ENCODE data around the gene NPTN. TPM values are rescaled to one million over a fixed set of nuclear protein-coding genes. Genes with fewer than 3 reads are reported as not detected.
"Not testable (repeated sequence)": the region's sequence is repeated elsewhere in the genome, so short reads cannot be mapped to it uniquely, and the experiment has no call there.

NPTN gene
- total RNA-seq, 4 donors from 2014 or later = 132 to 171 (median 147) TPM

GRCh38 chr15:73648014-73648295 lies 14.8 kb upstream of the NPTN start:
- DNase-seq (ENCODE audit: low spot score in 2 of 2) = no peak
- Histone ChIP-seq H3K27ac (peak overlapping the region; percentile 18), H3K9me3 (no peaks in the 10 kb centered on the region), H3K27me3 (no peaks in the 10 kb centered on the region), H3K4me3 (no peak overlapping the region), H3K4me1 (peaks cover 11% of the 10 kb centered on the region), H3K36me3 (no peaks in the 10 kb centered on the region)
- no peak for TF ChIP-seq CTCF (IDR thresholded peaks at IDR 0.05)
- TF ChIP-seq POLR2A (IDR thresholded peaks at IDR 0.05) = no peak
- no peak for TF ChIP-seq EP300 (IDR thresholded peaks at IDR 0.05)
- TF ChIP-seq POLR2AphosphoS5 (IDR thresholded peaks at IDR 0.05) = no peak
- WGBS = 52% methylated on average over 2 of the region's 2 CpGs

- Histone ChIP-seq H3K27me3 (no peaks in the 10 kb centered on the region), H3K9me3 (no peaks in the 10 kb centered on the region), H3K27ac (peak overlapping the region; percentile 18), H3K4me1 (peaks cover 11% of the 10 kb centered on the region), H3K36me3 (no peaks in the 10 kb centered on the region), H3K4me3 (no peak overlapping the region)
- 52% methylated on average over 6 of the region's 6 CpGs for WGBS
- no peak for DNase-seq (ENCODE audit: low spot score in 2 of 2)
- TF ChIP-seq CTCF (IDR thresholded peaks at IDR 0.05) = no peak
- no peak for TF ChIP-seq POLR2AphosphoS5 (IDR thresholded peaks at IDR 0.05)
- no peak for TF ChIP-seq POLR2A (IDR thresholded peaks at IDR 0.05)
- no peak for TF ChIP-seq EP300 (IDR thresholded peaks at IDR 0.05)
Measured at GRCh38 chr15:73647259-73648013, 14.2 kb upstream of the NPTN start.

- H3K4me3 ChIP-seq; H3K27ac ChIP-seq; H3K27me3 ChIP-seq; H3K9me3 ChIP-seq; H3K36me3 ChIP-seq; DNase-seq (ENCODE audit: low spot score in 2 of 2): not testable (repeated sequence)
- 33% methylated on average over 5 of the region's 5 CpGs for WGBS
- H3K4me1 ChIP-seq = peaks cover 13% of the 10 kb centered on the region
Measured at GRCh38 chr15:73639464-73639863, 6.3 kb upstream of the NPTN start.

GRCh38 chr15:73637527-73637926 lies 4.3 kb upstream of the NPTN start:
- WGBS = 33% methylated on average over 2 of the region's 2 CpGs
- H3K9me3 ChIP-seq = no peaks in the 10 kb centered on the region
- no peaks in the 10 kb centered on the region for H3K27me3 ChIP-seq
- no peaks in the 10 kb centered on the region for H3K36me3 ChIP-seq
- peaks cover 24% of the 10 kb centered on the region for H3K4me1 ChIP-seq
- no peak for DNase-seq (ENCODE audit: low spot score in 2 of 2)
- H3K4me3 ChIP-seq = no peak overlapping the region
- no peak overlapping the region for H3K27ac ChIP-seq
- TF ChIP-seq EP300 (IDR thresholded peaks at IDR 0.05) = no peak

GRCh38 chr15:73633991-73634495 lies 854 bp upstream of the NPTN start:
- Histone ChIP-seq H3K36me3 (no peaks in the 10 kb centered on the region), H3K9me3 (no peaks in the 10 kb centered on the region), H3K4me1 (peaks cover 56% of the 10 kb centered on the region), H3K27ac (peak overlapping the region; percentile 99), H3K27me3 (no peaks in the 10 kb centered on the region), H3K4me3 (peak overlapping the region; percentile 100)
- 19% methylated on average over 6 of the region's 6 CpGs for WGBS
- no peak for DNase-seq (ENCODE audit: low spot score in 2 of 2)
- TF ChIP-seq EP300 (IDR thresholded peaks at IDR 0.05) = no peak
- TF ChIP-seq CTCF (IDR thresholded peaks at IDR 0.05) = no peak
- TF ChIP-seq POLR2AphosphoS5 (IDR thresholded peaks at IDR 0.05) = no peak
- TF ChIP-seq POLR2A (IDR thresholded peaks at IDR 0.05) = no peak

- 3% methylated on average over 14 of the region's 40 CpGs for WGBS
- no peaks in the 10 kb centered on the region for H3K36me3 ChIP-seq
- H3K4me1 ChIP-seq = peaks cover 69% of the 10 kb centered on the region
- H3K9me3 ChIP-seq = no peaks in the 10 kb centered on the region
- peak overlapping the region; percentile 99 for H3K27ac ChIP-seq
- DNase-seq (ENCODE audit: low spot score in 2 of 2) = peak in 1 of 2 donors; percentile 79
- TF ChIP-seq EP300 (IDR thresholded peaks at IDR 0.05) = no peak
- TF ChIP-seq POLR2AphosphoS5 (IDR thresholded peaks at IDR 0.05) = no peak
- TF ChIP-seq CTCF (IDR thresholded peaks at IDR 0.05) = no peak
- TF ChIP-seq POLR2A (IDR thresholded peaks at IDR 0.05) = no peak
- H3K4me3 ChIP-seq = peak overlapping the region; percentile 100
- H3K27me3 ChIP-seq = no peaks in the 10 kb centered on the region
Measured at GRCh38 chr15:73632670-73633058, 525 bp downstream of the NPTN start.
